Measurements from ENCODE around the gene HDAC9. TPM values are rescaled to one million over a fixed set of nuclear protein-coding genes. Genes with fewer than 3 reads are reported as not detected.

Gene HDAC9
- total RNA-seq, 4 donors from 2014 or later = 54.8 to 96.2 (median 87.2) TPM

DNA sequence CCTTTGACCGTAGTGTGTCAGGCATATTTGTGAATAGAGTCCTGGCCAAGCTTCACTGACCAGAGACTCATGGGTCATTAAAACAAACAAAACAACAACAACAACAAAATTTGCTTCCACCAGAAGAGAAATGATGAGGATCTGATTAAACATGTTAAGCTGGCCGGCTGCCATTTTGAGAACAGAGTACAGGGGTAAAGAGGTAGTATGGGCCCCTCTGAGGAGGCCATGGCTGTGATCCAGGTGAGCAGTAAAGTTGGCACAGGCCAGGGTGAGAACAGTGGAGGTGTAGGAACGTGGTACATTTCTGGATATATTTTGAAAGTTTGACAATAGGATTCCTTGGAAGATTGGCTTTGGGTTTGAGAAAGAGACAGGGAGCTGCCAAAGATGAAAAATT lies 369.4 kb downstream of the HDAC9 start:
- intact Hi-C loops (cut with DNase I; ENCODE audit: low total_unique reads) = no loop called here
- H3K27ac ChIP-seq = no peak overlapping the region

GRCh38 chr7:18866359-18867036 lies 370.9 kb downstream of the HDAC9 start:
- intact Hi-C loops (cut with DNase I; ENCODE audit: low total_unique reads) = no loop called here
- Histone ChIP-seq H3K9me3 (no peaks in the 10 kb centered on the region), H3K27me3 (no peaks in the 10 kb centered on the region), H3K36me3 (no peaks in the 10 kb centered on the region), H3K4me1 (no peaks in the 10 kb centered on the region), H3K27ac (peak overlapping the region in 1 of 2 donors; percentile 5), H3K4me3 (no peak overlapping the region)
- peak; percentile 54 to 71 for DNase-seq
- TF ChIP-seq CTCF (IDR thresholded peaks at IDR 0.05) = no peak
- no peak for TF ChIP-seq POLR2A (IDR thresholded peaks at IDR 0.05)

More for the DNA sequence above, 369.4 kb downstream of the HDAC9 start:
- no peaks in the 10 kb centered on the region for H3K4me1 ChIP-seq
- DNase-seq = no peak
- no peaks in the 10 kb centered on the region for H3K27me3 ChIP-seq
- no peak overlapping the region for H3K4me3 ChIP-seq
- no peaks in the 10 kb centered on the region for H3K9me3 ChIP-seq
- H3K36me3 ChIP-seq = no peaks in the 10 kb centered on the region
- TF ChIP-seq POLR2A (IDR thresholded peaks at IDR 0.05) = no peak
- no peak for TF ChIP-seq CTCF (IDR thresholded peaks at IDR 0.05)

DNA sequence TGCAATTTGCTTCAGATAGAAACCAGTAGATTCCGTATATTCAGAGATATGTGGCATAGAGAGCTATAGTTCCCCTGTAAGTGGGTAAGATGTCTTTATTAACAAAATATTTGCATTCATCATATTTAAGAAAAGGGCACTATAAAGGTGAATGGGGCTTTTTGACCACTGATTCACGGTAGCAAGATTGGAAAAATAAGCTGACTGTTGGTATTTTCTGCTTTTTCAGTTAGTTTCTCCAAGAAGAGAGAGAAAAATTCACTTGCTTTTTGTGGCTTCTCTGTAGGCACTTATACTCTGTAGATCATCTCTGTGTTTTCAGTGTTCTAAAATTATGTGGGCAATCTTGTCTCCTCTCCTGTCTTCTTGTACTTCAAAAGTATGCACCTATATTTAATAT lies 376.8 kb downstream of the HDAC9 start:
- H3K4me1 ChIP-seq = no peaks in the 10 kb centered on the region
- H3K27ac ChIP-seq = no peak overlapping the region
- no peak for TF ChIP-seq POLR2A (IDR thresholded peaks at IDR 0.05)
- no peak for TF ChIP-seq CTCF (IDR thresholded peaks at IDR 0.05)
- no peaks in the 10 kb centered on the region for H3K36me3 ChIP-seq
- no peaks in the 10 kb centered on the region for H3K9me3 ChIP-seq
- H3K27me3 ChIP-seq = no peaks in the 10 kb centered on the region
- intact Hi-C loops (cut with DNase I; ENCODE audit: low total_unique reads) = no loop called here
- DNase-seq = no peak
- no peak overlapping the region for H3K4me3 ChIP-seq

DNA sequence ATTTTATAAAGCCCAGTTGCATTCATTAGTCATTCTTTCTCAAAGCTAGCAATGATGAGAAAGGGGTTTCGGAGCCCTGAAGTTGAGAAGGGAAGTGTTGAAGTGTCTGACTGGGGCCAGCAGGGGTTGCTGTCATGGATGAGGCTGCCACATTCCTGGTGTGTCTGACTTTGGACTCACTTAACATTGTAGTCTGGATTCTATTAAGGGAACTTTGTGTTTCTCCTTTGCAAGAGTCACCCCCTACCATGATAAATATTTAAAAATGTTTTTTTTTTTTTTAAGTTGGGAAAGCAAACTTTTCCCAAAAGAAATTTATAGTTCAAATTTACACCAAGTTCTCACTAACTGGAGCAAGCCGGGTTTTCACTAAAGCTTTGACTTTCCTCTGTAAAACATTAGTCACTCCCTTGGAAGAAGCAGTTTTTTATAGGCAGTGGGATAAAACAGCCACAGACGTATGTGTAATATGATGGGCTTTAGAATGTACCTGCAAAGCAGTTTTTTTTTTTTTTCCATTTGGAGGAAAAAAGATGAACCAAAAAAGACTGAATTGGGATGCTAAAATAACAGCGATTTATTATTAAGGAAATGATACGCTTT lies 378.3 kb downstream of the HDAC9 start:
- Histone ChIP-seq H3K27me3 (no peaks in the 10 kb centered on the region), H3K27ac (no peak overlapping the region), H3K9me3 (no peaks in the 10 kb centered on the region), H3K4me3 (no peak overlapping the region), H3K36me3 (no peaks in the 10 kb centered on the region), H3K4me1 (no peaks in the 10 kb centered on the region)
- no peak for DNase-seq
- TF ChIP-seq POLR2A (IDR thresholded peaks at IDR 0.05) = no peak
- no peak for TF ChIP-seq CTCF (IDR thresholded peaks at IDR 0.05)
- intact Hi-C loops (cut with DNase I; ENCODE audit: low total_unique reads) = no loop called here

DNA sequence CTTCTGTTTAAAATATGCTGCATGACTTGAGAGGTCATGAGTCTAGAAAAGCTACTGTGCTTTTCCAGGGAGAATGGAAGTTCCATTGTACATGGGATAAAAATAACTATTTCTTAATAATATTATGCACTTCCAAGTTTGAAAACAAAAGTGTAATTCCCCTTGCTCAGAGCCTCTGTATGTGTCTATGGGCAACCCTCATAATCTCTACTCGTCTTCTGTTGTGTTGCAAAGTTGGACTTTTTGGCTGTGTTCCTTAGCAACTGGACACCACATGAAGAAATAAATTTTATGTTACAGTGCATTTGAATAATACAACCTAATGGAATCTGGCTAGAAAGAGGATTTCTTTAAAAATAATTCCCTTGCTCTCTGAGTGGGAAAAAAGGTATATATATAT lies 379.3 kb downstream of the HDAC9 start:
- H3K9me3 ChIP-seq = no peaks in the 10 kb centered on the region
- DNase-seq = no peak
- intact Hi-C loops (cut with DNase I; ENCODE audit: low total_unique reads) = no loop called here
- no peak overlapping the region for H3K4me3 ChIP-seq
- H3K4me1 ChIP-seq = no peaks in the 10 kb centered on the region
- no peaks in the 10 kb centered on the region for H3K27me3 ChIP-seq
- H3K27ac ChIP-seq = no peak overlapping the region
- TF ChIP-seq POLR2A (IDR thresholded peaks at IDR 0.05) = no peak
- TF ChIP-seq CTCF (IDR thresholded peaks at IDR 0.05) = no peak
- no peaks in the 10 kb centered on the region for H3K36me3 ChIP-seq
